Esophagus mucosa (tissue), 1 donor: ENCODE measurements around the gene CDH23. TPM values are rescaled to one million over a fixed set of nuclear protein-coding genes. Genes with fewer than 3 reads are reported as not detected.
A peak's percentile ranks its signal among the peaks of the same experiment; 100 is the strongest.

Source experiments
- ATAC-seq: fragments of 200-7000 bp; cut with Tn5 transposase; one replicate; pipeline ENCODE4 v1.9.1; 2020
- total RNA-seq: library from RNA; stranded (reverse); gene quantifications from one replicate; pipeline ENCODE4 v1.2.4, GENCODE V29; 2023
- donor health status: DM: yes; HTN: yes; CAD: no.

Gene CDH23
- total RNA-seq, 1 donor from 2014 or later, result 1.3 TPM

DNA sequence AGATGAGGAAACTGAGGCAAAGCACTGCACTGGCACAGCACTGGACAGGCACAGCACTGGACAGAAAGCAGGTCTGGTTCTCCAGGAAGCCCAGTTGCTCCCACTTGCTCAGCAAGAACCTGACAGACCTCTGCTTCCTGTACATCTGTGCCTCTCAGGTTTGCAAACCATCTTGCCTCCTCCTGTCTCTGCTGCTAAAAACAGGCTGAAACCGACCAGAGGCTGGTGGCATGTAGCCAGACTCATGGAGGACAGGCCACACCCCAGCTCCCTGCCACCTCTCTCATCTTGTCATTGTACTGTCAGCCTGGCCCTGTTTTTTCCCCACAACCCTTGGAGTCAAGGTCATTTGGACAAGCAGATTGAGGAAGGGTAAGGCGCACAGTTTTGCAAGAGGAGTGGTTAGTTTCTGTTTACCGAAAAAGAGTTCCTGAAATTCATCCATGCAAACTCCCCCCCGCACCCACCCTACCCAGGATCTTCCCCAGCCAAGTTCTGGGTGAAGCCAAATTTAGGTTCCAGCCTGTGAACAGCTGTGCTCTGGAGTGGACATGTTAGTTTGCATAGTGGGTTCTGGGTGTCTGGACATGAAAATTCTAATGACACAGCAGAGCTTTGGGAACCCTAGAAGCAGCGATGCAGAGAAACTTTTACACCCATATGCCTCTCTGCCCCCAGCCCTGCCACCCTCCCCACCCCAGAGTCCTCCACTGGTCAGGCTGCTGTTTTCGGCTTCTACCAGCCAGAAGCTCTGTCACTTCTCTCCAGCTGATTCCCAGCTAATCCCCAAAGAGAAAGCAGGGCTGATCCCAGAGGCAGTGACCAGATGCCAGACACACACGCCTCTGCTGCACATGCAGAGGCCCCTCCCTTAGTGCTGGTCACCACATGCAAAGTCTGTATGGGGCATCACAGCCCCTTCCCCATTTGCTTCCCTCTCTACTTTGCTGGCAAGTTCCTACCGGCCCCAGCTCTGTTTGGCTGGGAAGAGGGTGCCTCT, 331.3 kb downstream of the CDH23 start:
- peak; percentile 67 for ATAC-seq

- ATAC-seq, result peak; percentile 76
Observed at GRCh38 chr10:71729161-71729636, 332.5 kb downstream of the CDH23 start.

DNA sequence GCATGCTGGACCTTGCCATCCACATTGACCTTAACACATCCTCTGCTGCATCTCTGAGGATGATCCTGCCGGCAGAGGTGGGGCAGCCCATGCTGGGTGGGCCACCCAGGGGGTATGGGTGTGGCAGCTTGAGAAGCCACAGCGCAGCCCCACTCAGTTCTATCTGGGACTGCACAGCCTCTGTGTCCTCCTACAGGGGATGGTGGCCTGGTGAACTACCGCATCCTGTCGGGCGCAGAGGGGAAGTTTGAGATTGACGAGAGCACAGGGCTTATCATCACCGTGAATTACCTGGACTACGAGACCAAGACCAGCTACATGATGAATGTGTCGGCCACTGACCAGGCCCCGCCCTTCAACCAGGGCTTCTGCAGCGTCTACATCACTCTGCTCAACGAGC, 335.1 kb downstream of the CDH23 start:
- no peak for ATAC-seq

DNA sequence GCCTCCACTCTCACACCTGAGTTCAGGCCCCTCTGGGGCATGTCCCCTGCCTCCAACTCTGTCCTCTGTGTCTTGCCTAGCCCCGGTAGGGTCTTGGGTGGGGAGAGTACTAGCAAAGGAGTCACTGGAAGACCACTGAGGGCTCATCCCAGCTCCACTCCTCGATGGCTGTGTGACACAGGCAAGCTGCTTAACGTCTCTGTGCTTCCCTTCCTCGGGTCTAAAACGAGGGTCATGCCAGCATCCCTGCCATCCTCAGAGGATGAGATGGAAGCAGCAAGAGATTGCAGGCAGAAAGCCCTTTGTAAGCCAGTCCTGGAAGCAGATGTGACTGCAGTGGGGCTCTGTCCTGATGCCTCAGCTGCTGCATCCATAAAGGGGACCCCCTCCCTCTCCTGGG, 338.1 kb downstream of the CDH23 start:
- ATAC-seq, result no peak

- ATAC-seq, result peak; percentile 55
Observed at GRCh38 chr10:71735709-71736569, 339.2 kb downstream of the CDH23 start.

DNA sequence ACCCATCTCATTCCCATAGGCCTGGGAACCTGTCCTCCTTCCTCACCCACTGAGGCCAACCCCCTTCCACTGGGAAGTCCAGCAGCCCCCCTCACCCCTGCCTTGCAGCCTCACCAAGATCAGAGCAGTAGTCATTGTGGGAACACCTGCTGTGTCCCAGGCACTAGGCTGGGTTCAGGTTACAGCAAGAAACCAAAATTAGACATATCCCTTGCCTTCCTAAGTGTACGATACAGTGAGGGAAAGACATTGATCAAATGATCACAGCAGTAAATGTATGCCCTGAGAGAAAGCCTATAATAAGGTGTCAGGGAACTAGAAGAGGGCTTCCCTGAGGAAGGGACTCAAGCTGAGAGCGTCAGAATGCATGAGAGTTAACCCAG, 339.8 kb downstream of the CDH23 start:
- no peak for ATAC-seq

GRCh38 chr10:71737001-71737833, 340.5 kb downstream of the CDH23 start:
- peak; percentile 58 for ATAC-seq

- ATAC-seq, result no peak
Observed at GRCh38 chr10:71737834-71738197, 341.1 kb downstream of the CDH23 start.

- no peak for ATAC-seq
Observed at GRCh38 chr10:71739358-71739900, 342.7 kb downstream of the CDH23 start.

DNA sequence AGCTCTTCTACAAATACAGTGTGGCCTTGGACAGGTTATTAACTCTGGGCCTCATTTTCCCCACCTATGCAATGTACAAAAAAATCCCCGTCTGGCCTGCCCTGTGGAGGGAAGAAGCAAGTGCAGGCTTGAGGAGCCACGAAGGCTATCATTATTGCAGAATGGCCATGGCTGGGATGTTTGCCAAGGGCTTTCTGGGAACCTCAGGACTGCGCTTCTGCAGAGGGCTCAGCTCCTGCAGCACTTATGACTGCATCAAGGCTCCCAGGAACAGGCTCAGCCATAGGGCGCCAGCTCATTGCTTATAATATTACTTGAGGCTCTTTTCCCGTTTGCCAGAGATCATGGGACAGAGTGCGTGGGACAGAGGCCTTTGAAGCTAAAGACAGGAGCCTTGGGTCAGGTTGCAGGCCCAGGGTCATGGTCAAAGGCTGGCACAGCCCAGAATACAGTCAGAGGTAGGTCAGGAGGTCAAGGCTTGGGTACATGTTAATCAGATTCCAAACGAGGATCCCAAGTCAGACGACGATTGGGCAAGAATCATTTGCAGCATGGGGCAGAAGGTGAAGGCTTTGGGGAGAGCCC, 343.4 kb downstream of the CDH23 start:
- ATAC-seq, result peak; percentile 37

- ATAC-seq, result no peak
Observed at GRCh38 chr10:71741029-71741428, 344.3 kb downstream of the CDH23 start.

DNA sequence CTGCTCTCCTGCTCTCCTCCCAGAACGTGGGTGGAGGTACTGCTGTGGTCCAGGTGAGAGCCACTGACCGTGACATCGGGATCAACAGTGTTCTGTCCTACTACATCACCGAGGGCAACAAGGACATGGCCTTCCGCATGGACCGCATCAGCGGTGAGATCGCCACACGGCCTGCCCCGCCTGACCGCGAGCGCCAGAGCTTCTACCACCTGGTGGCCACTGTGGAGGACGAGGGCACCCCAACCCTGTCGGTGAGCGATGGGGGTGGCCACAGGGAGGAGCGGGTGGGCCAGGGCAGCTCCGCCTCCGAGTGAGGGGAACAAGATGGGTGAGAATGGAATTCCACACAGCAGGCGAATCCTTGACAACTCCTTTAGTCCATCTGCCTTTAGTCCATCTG, 345.0 kb downstream of the CDH23 start:
- ATAC-seq, result no peak

DNA sequence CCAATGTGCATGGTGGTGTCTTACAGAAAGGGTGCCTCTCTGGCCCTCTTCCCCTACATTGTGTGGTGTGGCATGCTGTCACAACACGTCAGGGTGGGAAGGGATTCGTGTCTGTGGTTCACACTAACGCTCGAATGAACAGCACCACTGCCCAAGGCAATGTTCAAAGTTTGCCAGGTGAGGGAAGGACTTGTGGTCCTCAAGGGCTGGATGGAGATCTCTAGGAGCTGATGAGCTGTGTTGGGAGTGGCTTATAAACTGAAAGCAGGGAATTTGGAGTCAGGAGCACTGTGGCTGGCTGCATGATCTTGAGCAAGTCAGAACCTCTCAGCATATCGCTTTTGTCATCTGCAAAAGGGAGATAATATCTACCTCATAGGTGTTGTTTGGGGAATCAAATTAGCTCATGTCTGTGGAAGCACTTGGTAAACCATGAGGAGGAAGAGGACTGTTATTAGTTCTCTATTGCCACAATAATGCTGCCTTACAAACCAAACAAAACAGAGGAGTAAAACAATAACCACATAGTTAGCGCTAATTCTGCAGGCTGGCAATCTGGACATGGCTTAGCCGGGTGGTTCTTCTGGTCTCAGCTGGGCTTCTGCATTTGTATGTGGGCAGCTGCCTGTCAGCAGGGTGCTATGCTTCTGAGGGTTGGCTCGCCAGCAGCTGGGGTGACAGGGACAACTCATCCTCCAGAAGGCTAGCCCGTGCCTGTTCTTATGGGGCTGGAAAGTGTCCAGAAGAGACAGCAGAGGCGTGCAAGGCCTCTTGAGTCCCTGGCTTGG, 345.8 kb downstream of the CDH23 start:
- ATAC-seq, result peak; percentile 3

DNA sequence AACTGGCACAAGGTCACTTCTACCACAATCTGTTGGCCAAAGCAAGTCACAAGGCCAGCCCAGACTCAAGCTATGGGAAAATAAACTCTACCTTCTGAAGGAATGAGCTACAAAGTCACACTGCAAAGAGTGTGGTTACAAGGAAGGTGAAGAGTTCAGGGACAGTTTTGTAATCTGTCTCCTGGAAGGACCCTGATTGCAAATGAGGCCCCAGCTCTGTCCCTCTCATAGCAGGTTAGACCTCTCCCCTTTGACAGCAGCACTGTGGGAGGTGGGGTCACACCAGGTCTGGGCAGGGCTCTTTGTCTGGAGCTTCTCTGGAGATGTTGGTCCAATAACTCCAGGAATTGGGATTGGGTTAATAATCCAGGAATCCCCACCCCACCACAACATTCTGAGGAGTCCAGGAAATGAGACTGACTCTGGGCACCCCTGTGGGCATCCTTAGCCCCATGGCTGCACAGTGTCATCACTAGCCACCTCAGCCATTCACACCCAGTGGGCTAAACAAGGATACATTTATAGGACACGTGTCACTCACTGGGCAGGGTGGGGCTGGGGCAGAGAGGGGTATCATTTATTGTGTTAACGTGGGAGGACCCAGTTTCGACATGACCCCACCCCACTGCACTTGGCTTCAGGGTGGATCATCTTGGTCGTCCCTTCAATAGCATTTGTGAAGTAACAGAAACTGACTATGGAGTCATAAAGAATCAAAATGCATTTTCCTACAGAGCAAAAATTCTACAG, 346.5 kb downstream of the CDH23 start:
- ATAC-seq, result no peak

DNA sequence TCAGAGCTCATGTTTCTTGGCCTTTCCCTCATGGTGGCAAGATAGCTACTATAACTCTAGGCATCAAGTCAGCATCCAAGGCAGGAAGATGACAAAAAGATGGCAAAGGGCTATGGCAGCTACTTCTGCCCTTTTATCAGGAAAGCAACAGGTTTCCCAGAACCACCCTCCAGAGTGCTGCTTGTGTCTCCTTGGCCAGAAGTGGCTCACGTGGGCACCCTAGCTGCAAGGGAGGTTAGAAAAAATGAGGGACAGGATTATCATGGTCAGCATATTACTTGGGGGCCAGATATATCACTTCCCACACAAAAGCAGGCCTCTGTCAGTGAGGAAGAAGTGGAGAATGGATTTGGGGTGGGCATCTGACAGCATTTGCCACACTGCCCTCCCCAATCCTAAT, 347.1 kb downstream of the CDH23 start:
- ATAC-seq, result no peak

GRCh38 chr10:71744897-71745663, 348.4 kb downstream of the CDH23 start:
- no peak for ATAC-seq

DNA sequence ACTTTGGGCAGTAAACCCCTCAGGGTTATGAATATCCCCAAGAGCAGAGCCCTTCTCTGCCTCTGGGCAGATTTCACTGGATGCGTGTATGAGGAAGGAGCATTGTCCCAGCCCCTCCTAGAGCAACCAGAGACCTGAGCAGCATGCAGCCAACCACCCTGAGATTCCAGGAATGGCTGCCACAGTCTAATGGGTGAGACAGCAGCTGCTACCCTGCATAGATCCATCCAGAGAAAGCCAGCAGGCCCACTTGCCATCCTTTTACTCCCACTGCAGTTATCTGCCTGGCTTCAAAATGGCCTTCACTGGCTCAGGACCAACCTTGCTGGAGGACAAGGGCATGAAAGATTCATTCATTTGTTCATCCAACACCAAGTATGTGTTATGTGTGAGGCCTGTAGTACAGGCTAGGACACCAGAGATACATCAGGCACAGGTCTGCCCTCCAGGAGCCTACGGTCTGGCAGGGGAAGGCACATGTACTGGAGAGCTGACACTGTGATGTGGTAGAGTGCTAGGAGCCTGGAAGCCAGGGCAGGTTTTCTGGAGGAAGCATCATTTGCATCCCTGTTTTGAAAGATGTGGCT, 349.0 kb downstream of the CDH23 start:
- ATAC-seq, result no peak

- peak; percentile 9 for ATAC-seq
Observed at GRCh38 chr10:71746344-71747037, 349.8 kb downstream of the CDH23 start.
